Measurements from ENCODE around the gene DACH2. TPM values are rescaled to one million over a fixed set of nuclear protein-coding genes. Genes with fewer than 3 reads are reported as not detected.

The DACH2 gene
- total RNA-seq, 2 donors from 2014 or later: not detected

- DNase-seq (ENCODE audit: low spot score): no peak
- Histone ChIP-seq H3K27ac (no peak overlapping the region), H3K4me3 (no peak overlapping the region), H3K27me3 (no peaks in the 10 kb centered on the region), H3K4me1 (no peaks in the 10 kb centered on the region), H3K36me3 (no peaks in the 10 kb centered on the region), H3K9me3 (no peaks in the 10 kb centered on the region)
- TF ChIP-seq CTCF (IDR thresholded peaks at IDR 0.05): no peak
Observed at GRCh38 chrX:86370927-86371326, 222.7 kb downstream of the DACH2 start.

GRCh38 chrX:86379209-86379608 is 231.0 kb downstream of the DACH2 start:
- no peak overlapping the region for H3K4me3 ChIP-seq
- H3K4me1 ChIP-seq: no peaks in the 10 kb centered on the region
- no peak for DNase-seq (ENCODE audit: low spot score)
- H3K27ac ChIP-seq: no peak overlapping the region
- H3K9me3 ChIP-seq: no peaks in the 10 kb centered on the region
- no peak for TF ChIP-seq CTCF (IDR thresholded peaks at IDR 0.05)
- no peaks in the 10 kb centered on the region for H3K27me3 ChIP-seq
- H3K36me3 ChIP-seq: no peaks in the 10 kb centered on the region

GRCh38 chrX:86383681-86384540 is 235.7 kb downstream of the DACH2 start:
- H3K27me3 ChIP-seq: no peaks in the 10 kb centered on the region
- H3K27ac ChIP-seq: no peak overlapping the region
- H3K36me3 ChIP-seq: no peaks in the 10 kb centered on the region
- H3K4me1 ChIP-seq: no peaks in the 10 kb centered on the region
- DNase-seq (ENCODE audit: low spot score): no peak
- H3K4me3 ChIP-seq: no peak overlapping the region
- no peak for TF ChIP-seq CTCF (IDR thresholded peaks at IDR 0.05)
- no peaks in the 10 kb centered on the region for H3K9me3 ChIP-seq

- TF ChIP-seq CTCF (IDR thresholded peaks at IDR 0.05): no peak
- H3K27ac ChIP-seq: no peak overlapping the region
- DNase-seq (ENCODE audit: low spot score): no peak
- H3K36me3 ChIP-seq: no peaks in the 10 kb centered on the region
- H3K27me3 ChIP-seq: no peaks in the 10 kb centered on the region
- H3K4me3 ChIP-seq: no peak overlapping the region
- no peaks in the 10 kb centered on the region for H3K9me3 ChIP-seq
- no peaks in the 10 kb centered on the region for H3K4me1 ChIP-seq
Observed at GRCh38 chrX:86407371-86407770, 259.1 kb downstream of the DACH2 start.

- no peaks in the 10 kb centered on the region for H3K36me3 ChIP-seq
- no peak for DNase-seq (ENCODE audit: low spot score)
- no peak overlapping the region for H3K27ac ChIP-seq
- TF ChIP-seq CTCF (IDR thresholded peaks at IDR 0.05): no peak
- H3K9me3 ChIP-seq: no peaks in the 10 kb centered on the region
- no peaks in the 10 kb centered on the region for H3K4me1 ChIP-seq
- no peaks in the 10 kb centered on the region for H3K27me3 ChIP-seq
- no peak overlapping the region for H3K4me3 ChIP-seq
Observed at GRCh38 chrX:86421771-86422170, 273.5 kb downstream of the DACH2 start.

- H3K4me3 ChIP-seq: no peak overlapping the region
- H3K4me1 ChIP-seq: no peaks in the 10 kb centered on the region
- H3K27me3 ChIP-seq: no peaks in the 10 kb centered on the region
- H3K9me3 ChIP-seq: peaks cover 0 to 10% of the 10 kb centered on the region in 2 donors
- no peaks in the 10 kb centered on the region for H3K36me3 ChIP-seq
- no peak for DNase-seq (ENCODE audit: low spot score)
- no peak overlapping the region for H3K27ac ChIP-seq
- TF ChIP-seq CTCF (IDR thresholded peaks at IDR 0.05): no peak
Observed at GRCh38 chrX:86436116-86436515, 287.9 kb downstream of the DACH2 start.
